Hepatocyte (in vitro differentiated cells): Measurements from ENCODE around the gene KCNK13.

ENCODE experiments used
- CTCF ChIP-seq: fragments of 200-600 bp; sonication (generic); IDR thresholded peaks from 2 replicates; pipeline ENCODE4 v1.5.1; 2016; ENCODE audit warnings: antibody characterized with exemption, mild to moderate bottlenecking; ENCODE audit not compliant: poor library complexity
- EZH2phosphoT487 ChIP-seq: fragments of 200-600 bp; sonication (generic); IDR thresholded peaks from one replicate; pipeline ENCODE4 v1.6.1; 2018; ENCODE audit warnings: antibody characterized with exemption, mild to moderate bottlenecking, low read depth, moderate library complexity; ENCODE audit not compliant: unreplicated experiment, severe bottlenecking

GRCh38 chr14:90116444-90116843 is 54.6 kb downstream of the KCNK13 start:
- TF ChIP-seq CTCF (no peak), EZH2phosphoT487 (no peak)
